GM21390 (cell line): ENCODE measurements around the gene USP22.

ENCODE experiments used
- ATAC-seq: cut with Tn5 transposase; IDR thresholded peaks from one replicate; pipeline ENCODE4 v1.9.1; 2021; ENCODE audit not compliant: unreplicated experiment

USP22 gene

DNA sequence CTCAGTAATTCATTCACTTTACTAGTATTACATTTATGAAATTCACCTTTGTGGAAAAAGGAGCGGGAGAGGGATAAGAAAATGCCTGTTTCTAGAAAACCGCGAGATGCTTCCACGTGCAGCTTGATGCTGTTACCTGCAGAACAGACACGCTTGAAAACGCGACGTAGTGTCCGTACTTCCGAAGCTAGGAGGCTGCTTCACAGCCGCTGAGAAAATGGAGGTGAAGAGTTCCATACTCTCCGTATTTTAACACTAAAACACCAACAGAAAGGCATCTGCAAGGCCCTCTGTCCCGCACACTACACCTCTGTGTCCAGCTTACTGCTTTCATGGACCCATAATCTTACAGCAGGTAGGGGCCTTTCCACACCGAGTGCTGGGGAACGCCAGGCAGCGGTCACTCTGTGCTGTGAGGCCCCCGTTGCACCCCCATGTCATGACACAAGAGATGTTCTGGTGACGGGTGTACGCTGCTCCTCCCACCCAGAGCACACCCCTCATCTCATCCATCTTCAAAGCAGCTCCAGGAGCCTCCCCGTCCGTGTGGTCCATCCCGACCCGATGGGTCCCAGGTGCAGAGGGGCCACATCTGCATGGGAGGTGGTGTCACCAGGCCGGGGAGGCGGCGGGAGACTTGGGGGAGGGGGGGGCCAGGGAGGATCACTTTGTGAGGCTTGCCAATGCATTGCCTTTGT, 40.4 kb downstream of the USP22 start:
- no peak for ATAC-seq

DNA sequence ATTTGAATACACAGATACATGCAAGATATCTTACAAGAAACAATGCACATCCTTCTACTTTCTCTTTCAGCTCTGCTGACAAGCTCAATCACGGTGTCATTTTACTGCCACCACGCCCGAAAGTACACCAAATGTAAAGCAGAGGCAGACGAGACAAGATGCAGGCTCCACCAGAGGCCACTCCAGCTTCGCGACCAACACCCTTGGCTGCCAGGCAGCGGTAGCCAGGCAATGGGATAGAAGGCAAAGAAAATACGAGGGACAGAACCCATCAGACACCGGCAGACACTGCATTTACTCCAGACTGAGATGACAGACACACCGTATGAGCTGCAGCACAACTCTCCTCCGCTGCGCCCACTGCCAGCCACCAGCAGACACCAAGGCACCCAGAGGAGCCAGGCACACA, 41.0 kb downstream of the USP22 start:
- ATAC-seq: no peak

DNA sequence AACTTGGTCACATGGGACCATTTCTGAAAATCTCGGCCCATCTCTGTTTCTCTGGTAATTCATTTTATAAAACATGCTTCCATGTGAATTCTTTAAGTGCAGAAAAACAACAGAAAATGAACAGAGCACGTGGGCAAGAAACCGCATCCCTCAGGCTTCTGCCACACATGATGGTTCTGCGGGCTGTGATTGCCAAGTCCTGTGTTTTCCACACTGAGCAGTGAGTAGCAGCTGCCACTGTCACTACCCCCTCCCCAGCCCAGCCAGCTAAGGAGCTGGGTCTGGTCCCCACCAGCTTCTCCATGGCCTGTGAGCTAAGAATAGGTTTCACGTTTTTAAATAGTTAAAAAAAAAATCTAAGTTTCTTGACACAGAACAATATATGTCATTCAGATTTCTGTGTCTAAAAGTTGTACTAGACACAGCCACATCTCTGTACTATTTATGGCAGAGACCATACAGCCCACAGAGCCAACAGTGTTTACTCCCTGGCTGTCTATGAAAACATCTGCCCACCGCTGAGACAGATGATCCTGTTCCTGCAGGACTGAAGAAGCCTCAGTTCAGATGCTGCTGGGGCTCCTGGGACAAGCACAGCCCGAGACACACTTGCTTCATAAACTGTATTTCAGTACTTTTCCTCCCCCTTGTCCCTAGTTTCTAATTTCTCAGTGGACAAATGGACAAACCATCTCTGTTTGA, 41.5 kb downstream of the USP22 start:
- ATAC-seq: no peak

DNA sequence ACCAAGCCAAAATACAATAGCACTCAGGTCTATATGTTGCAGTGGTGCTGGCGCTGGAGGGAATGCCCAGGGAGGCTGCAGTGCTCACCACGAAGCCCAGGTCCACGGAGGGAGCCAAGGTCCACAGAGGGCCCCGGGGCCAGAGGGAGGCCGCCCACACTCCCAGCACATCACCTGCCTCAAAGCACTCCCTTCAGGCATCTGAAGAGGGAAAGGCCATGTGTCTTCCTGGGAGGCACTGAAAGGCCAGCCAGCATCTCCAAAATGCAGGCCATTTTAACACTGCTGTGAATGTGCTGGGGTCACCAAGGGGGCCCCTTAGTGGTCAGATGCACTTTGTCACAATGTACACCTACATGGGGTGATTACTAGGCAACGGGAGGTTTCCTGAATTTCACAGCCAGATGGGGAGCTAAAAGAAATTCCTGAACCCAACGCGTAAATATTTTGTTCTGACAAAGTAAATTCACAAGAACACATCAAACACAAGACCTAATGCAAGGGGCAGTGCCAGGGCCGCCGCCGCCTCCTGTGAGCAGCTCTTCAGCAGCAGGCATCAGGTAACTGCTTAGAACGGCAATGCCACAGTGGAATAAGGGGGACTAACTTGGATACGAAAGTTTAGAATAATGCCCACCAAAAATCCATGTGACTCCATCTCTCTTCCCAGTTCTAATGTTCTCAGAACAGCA, 42.8 kb downstream of the USP22 start:
- no peak for ATAC-seq

DNA sequence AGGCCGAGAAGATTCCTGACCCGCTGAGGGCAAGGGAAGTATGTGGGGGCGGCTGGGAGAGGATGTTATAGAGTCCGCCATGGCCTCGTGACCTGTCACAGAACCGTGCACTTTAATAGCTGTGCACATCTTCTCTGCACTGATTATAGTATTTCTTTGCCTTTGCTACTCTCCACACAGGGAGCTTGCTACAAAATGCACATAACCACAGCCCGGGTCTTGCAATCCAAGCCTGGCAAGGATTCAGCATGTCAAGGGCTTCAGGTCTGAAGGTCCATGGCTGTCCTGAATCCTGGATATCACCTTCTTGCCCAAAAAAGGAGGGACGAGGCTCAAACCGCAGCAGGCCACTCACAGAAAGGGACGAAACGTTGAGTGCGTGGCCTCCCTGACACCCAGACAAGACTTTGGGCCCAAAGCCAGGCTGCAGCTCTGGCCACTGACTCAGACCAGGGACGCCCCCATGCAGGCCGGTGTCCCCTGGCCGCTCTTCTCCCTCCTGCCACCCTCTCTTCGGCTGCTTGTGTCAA, 43.7 kb downstream of the USP22 start:
- no peak for ATAC-seq

DNA sequence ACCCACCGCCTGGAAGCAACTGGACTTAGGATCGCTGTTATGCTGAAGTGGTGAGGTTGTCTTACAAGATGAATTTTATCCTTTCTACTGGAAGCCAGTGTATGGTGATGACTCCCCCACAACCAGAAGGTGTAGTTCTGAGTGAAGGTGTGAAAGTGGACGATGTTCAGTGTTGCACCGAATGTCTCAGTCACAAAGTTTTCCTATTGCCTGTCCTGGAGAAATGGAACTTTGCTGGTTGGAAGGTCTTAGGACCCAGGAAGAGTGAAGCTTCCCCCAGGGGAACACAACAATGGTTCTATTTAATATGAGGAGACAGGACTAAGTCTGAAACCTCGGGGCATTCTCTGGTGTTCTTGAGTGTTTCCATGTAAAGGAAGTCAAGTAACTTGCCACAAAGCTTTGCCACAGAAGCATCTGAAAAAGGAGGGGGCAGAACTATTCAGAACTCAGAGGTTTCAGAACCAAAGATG, 44.2 kb downstream of the USP22 start:
- ATAC-seq: no peak

DNA sequence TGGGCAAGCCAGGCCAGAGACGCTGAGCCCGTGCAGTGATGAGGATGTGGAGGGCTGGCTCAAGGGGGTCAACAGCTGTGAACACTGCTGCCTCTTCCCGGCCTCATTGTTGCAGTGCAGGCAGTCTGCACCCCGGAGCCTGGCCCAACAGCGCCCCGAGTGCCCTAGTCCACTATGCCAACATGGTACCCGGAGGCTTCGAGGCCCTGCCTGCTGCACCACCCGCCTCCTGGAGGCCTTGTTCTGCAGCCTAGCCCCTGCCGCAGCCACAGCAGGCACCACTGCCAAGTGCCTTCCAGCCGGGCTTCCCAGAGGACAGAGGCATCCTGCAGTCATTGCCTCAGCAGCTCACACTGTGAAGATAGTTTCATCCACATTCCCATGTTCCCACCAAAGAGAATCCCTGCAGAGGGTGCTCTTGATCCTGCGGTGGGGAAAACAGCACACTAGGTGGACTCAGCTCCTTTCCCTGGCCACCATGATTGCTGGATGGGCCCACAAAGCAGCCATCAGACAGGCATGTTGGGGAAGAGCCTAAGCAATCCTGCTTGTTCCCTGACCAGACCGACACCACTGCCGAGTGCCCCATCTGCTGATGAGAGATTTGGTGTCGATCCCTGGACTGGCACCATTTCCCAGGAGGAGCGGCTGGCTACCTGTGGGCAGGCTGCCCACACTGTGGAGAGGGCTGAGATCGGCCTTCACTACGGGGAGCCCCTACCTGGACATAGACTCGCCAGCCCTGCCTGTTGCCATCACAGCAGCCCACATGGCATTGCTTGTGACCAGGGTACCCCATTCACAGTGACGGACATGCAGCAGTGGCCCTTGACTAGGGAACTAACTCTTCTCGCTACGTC, 44.9 kb downstream of the USP22 start:
- ATAC-seq: no peak

DNA sequence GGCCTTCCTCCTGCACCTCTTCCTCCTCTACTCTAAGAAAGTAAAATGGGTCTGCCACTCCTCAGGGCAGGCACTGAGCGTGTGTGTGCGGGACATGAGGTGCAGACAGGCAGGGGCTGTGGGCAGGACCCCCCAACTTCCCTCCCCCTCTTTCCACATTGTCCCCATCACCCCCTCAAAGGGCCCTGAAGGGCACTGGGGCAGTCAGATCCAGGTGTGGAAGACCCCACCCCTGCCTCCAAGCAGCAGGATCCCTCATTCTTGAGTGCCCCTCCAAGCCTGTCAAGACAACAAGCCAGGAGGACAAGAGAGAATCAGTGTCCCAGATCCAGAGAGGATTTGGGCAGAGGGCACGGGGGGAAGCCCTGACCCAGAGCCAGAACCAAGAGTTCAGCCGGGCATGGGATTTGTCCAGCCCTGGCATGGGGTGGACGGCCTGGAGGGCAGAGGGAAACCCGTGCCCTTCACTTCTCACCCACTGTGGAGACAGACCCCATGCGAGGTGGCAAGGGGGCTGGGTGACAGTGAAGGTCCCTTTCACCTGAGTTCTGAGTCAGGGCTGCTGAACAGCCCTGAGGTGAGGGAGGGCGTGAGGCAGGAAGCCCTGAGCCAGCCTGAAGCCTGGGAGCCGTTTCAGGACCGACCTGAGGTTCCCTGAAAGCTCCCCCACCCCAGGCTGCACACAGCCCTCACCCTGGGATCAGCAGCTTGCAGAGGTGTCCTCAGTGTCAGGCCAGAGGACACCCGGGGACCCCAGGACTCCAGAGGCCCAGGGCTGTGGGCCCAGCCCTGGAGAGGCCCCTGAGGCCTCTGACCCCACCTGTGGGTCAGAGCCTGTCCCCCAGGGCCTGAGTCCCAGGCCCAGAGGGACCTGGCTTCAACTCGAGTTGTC, 45.8 kb downstream of the USP22 start:
- no peak for ATAC-seq

DNA sequence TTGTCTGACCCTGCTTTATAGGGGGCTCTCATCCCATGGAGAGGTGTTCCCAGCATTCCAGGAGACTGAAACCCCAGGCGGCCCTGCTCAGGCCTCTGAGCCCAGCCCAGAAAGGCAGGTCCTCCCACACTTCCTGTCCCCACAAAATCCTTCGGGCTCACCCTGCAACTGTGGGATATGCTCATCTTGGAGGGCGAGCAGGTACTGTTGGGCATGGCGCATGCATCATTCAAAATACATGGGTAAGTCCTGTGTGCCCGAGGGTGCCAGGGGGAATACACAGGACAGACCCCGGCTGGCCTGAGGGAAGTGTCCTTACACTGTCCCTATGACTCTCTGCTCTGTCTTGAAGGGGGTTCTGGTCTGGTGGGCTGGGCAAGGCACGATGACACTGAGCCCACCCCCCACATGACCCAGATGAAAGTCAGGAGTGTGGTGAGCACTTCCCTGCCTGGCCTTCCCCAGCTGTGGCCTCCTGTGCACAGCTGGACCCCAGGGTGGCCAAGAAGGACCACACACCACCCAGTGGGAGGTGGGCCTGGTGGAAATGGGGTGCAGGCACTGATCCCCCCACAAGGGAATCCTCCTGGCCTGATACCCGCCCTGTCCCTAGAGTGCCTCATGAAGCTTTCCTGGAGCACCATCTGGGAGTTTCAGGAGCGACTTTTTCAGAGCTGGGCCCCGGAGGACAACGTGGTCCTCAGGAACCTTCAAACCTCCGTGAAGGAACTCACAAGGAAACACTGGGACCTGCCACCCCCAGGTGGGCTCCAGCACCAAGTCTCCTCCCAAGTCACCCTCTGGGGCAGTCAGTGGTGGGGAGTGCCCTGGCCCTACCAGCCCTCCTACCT, 46.7 kb downstream of the USP22 start:
- no peak for ATAC-seq

DNA sequence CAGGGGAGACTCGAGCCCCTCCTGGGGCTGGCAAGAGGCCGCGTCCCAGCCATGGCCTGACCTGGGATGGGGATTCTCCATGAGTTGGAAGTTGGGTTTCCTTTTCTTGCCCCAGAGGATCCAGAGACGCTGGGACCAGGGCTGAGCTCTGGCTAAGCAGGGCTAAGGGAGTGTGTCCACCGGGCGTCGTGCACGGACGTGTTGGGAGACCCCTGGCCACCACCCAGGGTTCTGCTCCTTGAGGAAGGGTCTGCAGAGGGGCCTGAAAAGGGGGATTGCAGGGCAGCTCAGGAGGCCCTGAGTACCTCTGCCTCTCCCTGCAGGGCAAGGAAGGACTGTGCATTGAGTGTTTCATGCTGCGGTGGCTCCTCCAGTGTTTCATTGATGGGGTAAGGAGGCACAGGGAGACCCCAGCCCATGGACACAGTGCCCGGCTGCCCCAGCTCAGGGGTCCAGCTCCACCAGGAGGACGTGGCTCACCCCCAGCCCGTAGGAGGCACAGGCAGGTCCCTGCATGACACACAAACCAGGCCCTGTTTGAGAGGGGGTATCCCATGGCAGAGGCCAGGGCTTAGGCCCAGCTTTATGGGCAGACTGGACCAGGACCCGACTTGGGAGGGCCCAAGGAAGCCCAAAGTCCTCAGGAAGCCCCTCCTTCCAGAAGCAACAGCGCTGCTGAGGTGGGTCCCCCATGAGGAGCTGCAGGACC, 47.5 kb downstream of the USP22 start:
- no peak for ATAC-seq

DNA sequence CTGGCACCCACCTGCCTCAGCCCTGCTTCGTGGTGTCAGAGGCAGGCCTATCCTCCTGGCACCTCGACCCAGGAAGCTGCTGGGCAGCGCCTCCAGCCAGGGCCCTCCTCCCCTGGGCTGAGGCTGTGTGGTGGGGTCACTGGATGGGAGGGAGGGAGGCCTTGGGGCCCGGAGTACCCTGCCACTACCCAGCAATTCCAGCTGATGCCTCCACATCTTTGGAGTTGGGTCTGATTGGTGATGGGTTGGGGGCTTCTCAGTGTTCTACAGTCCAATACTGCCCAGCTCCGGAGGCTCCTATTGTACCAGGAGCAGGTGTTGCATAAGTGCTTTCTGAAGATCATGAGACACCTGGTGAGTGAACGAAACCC, 48.0 kb downstream of the USP22 start:
- no peak for ATAC-seq

DNA sequence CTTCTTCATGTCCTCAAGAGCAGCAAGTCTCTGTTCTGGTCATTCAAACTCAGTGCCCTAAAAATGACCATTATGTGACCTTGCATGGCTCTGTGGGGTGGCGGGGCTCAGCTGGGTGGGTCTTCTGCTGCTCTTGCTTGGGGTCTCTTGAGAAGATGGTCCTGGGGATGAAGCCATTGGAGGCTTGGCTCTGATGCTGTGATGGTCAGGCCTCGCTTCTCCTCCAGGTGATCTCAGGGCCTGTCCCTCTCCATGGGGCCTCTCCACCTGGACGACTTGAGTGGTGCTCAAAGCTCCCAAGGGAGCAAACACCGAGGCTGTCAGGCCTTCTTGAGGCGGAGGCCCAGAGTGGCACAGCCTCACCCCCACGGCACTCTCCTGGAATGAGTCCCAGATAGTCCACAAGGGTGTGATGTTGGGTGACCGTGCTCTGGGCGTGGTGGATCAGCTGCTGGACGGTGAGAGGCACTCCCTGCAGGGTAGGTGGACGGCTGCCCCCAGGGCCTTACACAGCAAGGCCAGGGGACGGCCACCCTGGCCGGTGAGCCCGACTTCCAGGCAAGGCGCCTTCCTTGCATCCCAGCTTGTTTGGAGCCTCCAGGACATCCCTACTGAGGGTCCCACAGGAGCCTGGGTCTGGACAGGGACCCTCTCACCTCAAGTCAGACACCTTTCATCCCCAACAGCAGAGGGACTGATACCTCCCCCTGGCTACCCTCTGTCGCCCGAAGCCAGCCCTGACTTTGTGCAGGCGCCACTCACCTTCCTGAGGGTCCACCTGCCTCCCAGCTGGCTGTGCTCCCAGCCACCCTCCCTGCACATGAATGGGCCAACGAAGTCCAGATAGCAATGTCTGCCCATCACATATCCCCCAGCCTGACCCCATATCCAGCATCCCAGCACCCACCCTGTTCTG, 48.7 kb downstream of the USP22 start:
- no peak for ATAC-seq

DNA sequence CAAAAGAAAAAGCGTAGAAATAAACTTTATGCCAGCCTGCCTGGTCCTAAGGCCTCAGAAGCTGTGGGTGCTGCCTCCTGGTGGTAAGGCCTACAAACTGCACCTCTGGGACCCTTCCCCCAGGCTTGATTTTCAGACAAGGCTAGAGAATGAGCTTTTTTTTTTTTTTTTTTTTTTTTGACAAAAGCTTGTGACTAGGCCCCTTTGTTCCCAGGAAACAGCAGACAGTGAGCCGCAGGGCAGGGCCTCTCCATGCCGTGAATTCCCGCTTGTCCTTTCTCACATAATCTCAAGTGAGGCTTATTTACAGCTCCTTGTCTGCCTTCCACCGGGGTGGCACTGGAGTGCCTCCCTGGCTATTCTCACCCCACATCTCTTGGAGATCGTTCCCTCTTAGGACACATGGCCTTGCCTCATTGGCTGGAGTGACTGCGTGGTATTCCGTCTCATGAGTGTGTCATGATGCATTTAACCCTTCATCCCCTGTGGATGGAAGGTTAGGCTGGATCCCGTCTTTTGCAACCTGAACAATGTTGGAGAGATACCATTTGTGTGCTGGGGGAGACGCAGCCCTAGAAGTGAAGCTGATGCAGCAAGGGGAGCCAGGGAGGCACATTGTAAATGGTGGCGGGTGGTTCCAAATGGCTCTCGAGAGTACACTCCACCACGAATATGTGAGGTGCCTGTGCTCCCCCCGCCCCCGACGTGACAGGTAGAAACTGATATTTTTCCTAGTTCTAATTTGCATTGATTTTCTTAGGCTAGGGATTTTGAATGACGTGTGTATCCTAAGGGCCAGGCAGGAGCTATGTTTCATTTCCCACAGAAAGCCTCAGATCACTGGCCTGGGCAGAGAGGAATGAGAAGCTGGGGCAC, 49.6 kb downstream of the USP22 start:
- ATAC-seq: no peak

DNA sequence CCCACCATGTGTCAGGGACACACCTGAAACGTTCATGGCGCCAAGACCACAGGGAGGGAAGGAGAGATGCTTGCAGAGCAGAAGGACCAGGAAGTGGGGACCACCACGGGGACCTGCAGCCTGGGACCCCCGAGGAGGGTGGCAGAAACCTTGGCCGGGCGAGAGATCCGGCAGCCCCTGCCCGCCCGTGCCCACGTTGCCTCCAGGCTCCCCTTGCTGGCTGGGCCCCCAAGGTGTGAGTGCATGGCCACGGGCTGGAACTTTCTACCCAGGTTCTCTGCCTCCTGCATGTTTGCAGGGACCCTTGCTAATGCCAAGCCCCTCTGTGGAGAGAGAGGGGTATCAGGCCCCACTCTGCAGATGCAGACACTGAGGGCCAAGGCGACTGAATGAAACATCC, 50.4 kb downstream of the USP22 start:
- no peak for ATAC-seq

DNA sequence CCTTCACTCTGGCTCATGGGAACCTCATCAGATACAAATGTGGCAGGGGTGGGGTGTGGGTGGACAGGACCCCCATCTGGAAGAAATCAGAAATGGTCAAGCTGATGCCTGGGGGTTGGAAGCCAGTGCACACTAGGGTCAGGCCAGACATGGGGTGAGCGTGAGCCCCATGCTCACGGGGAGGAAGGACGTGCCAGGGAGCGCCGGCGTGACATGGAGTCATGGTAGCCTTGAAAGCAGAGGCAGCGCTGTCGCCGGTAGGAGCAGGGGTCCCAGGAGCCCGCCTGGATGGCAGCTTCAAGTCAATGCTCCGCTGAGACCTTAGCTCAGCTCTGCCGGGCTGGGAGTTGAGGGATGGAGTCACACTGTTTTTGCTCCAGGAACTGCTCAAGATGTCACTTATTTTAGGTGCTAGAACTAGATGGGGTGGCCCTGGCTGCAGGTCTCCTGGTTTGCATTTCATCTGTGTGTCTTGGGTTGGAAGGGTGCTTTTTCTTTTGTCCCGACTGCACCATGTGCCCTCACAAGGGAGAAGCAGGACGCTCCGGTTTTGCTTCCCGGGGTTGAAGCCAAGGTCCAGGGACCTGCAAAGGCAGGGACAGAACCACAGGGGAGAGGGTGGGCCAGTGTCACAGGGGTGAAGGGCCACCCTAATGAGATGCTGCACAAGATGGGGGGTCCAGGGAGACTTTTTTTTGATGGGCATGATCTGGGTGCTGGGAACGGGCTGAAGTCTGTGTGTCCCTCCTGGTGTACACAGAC, 51.4 kb downstream of the USP22 start:
- no peak for ATAC-seq
